Measurements from ENCODE around the gene UBQLN4. TPM values are rescaled to one million over a fixed set of nuclear protein-coding genes. Genes with fewer than 3 reads are reported as not detected.
"Not testable (repeated sequence)": the region's sequence is repeated elsewhere in the genome, so short reads cannot be mapped to it uniquely, and the experiment has no call there.

The UBQLN4 gene
- total RNA-seq, 1 donor from 2014 or later: 33.9 TPM

- no peak for ATAC-seq
- DNase-seq: no peak
- intact Hi-C loops (cut with micrococcal nuclease): no loop called here
These were observed 13.7 kb upstream of the UBQLN4 start for GRCh38 chr1:156067262-156067661.

DNA sequence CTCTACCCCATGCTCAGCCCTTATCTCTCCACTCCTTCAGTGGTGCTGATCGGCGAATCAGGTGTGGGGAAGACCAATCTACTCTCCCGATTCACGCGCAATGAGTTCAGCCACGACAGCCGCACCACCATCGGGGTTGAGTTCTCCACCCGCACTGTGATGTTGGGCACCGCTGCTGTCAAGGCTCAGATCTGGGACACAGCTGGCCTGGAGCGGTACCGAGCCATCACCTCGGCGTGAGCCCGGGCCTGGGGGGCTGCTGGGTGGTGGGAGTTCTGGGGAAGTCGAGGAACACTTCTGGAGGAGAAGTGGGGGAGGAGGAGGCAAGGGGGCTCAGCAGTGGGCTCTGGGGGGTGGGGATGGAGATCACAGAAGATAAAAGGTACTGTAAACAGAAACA, 12.3 kb upstream of the UBQLN4 start:
- no peak for DNase-seq
- intact Hi-C loops (cut with micrococcal nuclease): no loop called here
- no peak for ATAC-seq

DNA sequence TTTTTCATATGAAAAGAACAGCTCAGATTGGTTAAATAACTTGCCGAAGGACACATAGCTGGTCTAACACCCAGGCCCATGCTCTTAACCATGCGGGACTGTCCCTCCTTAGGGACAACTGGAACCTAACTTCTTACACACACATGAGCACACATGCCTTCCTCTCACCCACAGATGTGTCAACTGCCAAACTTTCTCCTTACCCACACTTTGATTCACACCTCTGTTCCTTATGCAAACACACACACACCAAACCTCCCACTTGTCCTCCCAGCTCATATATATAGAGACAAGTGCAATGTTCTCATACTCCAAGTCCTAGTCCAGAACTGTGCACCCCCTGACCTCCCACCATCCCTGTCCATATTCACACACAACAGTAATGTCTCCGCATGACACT, 11.6 kb upstream of the UBQLN4 start:
- DNase-seq (no peak), ATAC-seq (no peak)
- intact Hi-C loops (cut with micrococcal nuclease): no loop called here

GRCh38 chr1:156064615-156065014, 11.0 kb upstream of the UBQLN4 start:
- intact Hi-C loops (cut with micrococcal nuclease): no loop called here
- ATAC-seq (no peak), DNase-seq (no peak)

DNA sequence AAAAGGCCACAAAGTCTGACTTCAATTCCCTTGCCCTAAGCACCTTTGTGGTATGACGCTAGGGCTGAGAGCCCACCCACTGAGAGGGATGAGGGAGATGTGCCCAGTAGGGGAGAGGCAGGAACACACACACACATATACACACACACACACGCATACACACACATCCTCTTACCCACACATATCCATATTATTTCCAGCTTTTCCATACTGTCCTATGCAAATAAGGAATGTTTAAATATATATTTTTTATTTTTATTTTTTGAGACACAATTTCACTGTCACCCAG, 10.3 kb upstream of the UBQLN4 start:
- ATAC-seq (no peak), DNase-seq (no peak)
- intact Hi-C loops (cut with micrococcal nuclease): no loop called here

GRCh38 chr1:156062189-156062588, 8.6 kb upstream of the UBQLN4 start:
- no peak for ATAC-seq
- DNase-seq: no peak
- intact Hi-C loops (cut with micrococcal nuclease): no loop called here

DNA sequence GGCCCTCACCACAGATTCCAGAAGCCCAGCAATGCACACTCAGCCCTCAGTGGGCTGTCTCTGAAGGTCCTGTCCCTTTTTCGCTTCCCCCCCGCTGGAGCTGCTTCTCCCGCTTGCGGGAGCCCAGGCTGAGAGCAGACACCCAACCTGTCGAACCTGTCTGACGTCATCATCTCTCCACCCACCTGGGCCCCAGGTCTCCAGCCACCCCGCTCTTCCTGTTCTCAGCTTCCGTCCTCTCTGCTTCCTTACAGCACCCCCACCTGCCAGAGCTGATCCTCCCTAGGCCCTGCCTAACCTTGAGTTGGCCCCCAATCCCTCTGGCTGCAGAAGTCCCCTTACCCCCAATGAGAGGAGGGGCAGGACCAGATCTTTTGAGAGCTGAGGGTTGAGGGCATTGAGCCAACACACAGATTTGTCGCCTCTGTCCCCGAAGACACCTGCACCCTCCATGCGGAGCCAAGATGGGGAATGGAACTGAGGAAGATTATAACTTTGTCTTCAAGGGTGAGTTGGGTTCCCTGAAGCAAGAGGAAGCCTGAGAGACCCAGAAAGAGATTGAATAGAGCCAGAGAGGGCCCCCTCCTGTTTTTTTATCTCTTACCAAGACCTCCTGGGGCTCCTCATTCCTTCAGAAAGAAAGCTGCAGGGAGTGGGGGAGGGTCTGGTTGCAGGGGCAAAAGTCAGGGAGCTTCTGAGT, 7.5 kb upstream of the UBQLN4 start, which contains the start of gene RAB25:
RAB25 (plus strand) TSS at position 224 of the 700 bp plus-strand sequence; CDS start at position 465, 241 bp downstream.
- ATAC-seq (no peak), DNase-seq (no peak)
- intact Hi-C loops (cut with micrococcal nuclease): no loop called here

- no peak for DNase-seq
- intact Hi-C loops (cut with micrococcal nuclease): no loop called here
- ATAC-seq: no peak
These were observed 2.8 kb upstream of the UBQLN4 start for GRCh38 chr1:156056326-156056849.

GRCh38 chr1:156055281-156056048, 1.9 kb upstream of the UBQLN4 start:
- ATAC-seq: no peak
- intact Hi-C loops (cut with micrococcal nuclease): no loop called here
- DNase-seq: no peak

GRCh38 chr1:156054500-156055280, 1.1 kb upstream of the UBQLN4 start, which contains the start of gene LAMTOR2:
Gene LAMTOR2 (plus strand): TSS chr1:156054782. CDS start chr1:156054890, 108 bp downstream.
- DNase-seq (peak; percentile 99), ATAC-seq (peak; percentile 89)
- intact Hi-C loops (cut with micrococcal nuclease): no loop called here

- ATAC-seq (peak; percentile 1), DNase-seq (peak; percentile 72)
- intact Hi-C loops (cut with micrococcal nuclease): no loop called here
These were observed 483 bp downstream of the UBQLN4 start for GRCh38 chr1:156052862-156053767.

DNA sequence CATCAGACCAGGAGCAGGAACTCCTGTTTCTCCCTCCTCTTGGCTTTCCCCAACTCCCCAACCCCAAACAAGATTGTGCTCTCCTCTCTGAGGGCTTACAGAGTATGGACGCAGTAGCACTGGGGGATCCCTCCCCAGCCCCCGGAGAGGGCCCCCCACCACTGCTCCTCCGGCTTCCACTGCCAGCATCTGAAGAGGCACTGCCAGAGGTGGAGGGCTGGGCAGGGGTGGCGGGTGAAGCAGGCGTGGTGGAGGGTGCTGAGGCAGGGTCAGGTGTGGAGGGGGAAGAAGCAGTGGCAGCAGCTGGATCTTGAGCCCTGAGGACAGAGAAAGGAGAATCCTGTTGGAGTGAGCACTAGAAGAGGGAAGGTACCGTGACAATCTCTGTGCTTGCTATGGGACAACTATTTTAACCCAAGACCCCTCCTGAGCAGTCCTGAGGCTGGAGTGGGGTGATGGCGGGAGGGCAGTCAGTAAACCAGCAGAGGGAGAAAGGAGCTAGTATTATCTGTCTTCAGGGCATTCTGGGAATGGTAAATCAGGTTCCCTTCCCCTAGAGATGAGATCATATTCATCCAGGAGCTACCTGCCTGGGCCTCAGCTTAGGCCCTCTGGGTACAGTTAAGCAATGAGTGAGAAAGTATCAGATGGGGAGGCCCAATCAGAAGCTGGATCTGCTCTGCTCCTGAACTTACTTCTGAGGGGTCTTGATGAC, 2.4 kb downstream of the UBQLN4 start:
- intact Hi-C loops (cut with micrococcal nuclease): no loop called here
- DNase-seq: no peak

DNA sequence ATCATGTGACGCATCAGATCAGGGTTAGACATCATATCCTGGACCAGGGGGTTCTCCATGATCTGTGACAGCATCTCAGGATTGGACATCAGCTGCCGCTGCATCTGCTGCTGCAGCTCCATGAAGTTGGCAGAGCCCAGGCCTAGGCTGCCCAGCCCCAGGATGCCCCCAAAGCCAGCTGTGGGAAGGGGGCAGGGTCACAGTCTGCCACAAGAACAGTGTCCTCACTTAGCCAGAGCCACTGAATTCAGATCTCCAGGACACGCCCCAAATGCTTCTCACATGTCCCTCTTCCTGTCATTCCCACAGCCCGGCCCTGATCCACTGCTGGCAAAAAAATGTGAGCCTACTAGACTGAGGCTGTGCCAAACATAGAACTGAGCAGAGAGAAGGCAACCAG, 3.2 kb downstream of the UBQLN4 start:
- peak; percentile 5 for ATAC-seq
- intact Hi-C loops (cut with micrococcal nuclease): no loop called here
- peak; percentile 62 for DNase-seq

More for the DNA sequence above, 2.4 kb downstream of the UBQLN4 start:
- ATAC-seq: no peak

DNA sequence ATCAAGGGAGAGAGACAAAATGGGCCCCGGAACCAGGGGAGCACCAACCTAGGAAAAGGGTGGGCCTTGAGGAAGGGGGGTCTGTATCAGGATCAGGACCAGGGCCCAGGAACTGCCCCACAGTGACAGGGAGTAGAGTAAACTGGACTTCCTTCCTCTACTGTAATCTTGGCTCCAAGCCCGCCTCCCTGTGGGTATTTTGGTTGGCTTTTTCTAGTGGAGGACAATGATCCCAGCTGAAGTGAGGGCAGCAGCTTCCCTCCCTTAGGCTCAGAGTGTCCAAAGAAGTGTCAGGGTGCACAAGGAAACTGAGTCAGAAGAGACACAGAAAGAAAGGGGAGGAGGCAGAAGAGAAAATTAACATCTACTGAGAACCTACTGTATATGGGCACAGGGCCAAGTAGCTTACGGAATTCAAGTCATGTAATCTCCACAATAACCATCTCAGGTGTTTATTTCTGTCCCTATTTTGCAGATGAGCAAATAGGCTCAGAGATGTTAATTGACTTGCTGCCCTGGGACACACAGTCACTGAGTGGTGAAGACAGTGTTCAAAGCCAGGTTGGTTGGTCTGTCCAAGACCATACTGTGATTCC, 4.8 kb downstream of the UBQLN4 start:
- intact Hi-C loops (cut with micrococcal nuclease): no loop called here
- DNase-seq: no peak
- no peak for ATAC-seq

DNA sequence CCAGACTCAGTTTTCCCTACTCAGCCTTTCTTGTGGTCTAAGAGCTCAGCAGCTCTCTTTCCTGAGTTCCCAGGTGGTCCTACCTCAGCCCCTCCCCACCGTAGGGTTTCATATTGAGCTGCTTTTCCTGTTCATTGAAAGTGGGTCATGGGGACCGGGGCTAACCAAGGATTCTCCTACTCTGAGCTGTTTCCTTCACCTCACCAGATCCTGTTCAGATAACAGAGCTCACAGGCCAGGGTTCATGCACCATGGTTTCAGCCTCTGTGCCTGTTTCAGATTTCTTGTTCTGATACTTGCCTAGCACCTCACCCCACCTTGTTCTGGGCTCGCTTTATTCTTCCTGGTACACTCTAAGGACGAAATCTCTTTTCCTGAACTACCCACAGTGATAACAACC, 8.5 kb downstream of the UBQLN4 start:
- no peak for DNase-seq

GRCh38 chr1:156042828-156043227, 10.8 kb downstream of the UBQLN4 start:
- intact Hi-C loops (cut with micrococcal nuclease): no loop called here
- no peak for DNase-seq
- no peak for ATAC-seq

More for the DNA sequence above, 8.5 kb downstream of the UBQLN4 start:
- no peak for ATAC-seq
- intact Hi-C loops (cut with micrococcal nuclease): no loop called here

GRCh38 chr1:156034991-156035390, 18.6 kb downstream of the UBQLN4 start:
- DNase-seq; intact Hi-C loops (cut with micrococcal nuclease); ATAC-seq: not testable (repeated sequence)

DNA sequence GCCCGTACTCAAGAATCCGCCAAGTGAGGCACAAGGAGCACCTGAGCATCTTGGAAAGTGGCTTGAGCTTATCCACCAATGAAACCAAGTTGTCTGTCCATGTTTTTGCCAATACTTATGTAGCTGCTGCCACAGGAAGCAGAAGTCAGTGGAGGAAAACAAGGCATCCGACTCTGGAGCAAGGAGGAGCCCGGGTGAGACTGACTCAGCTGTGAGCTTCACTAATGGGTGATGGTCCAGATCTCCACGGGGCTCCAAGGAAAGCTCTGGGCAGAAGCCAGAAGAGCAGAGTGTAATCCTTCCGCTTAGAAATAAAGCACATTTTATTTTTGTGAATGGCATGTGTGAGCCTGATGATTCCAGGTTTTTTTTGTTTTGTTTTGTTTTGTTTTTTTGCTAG, 20.6 kb downstream of the UBQLN4 start:
- ATAC-seq: no peak
- intact Hi-C loops (cut with micrococcal nuclease): no loop called here
- no peak for DNase-seq
